SU-DHL-6 (cell line): ENCODE results near the gene FMN1.

Source experiments
- H2AFZ ChIP-seq: fragments of 200-600 bp; sonication (generic); 2 replicates; pipeline ENCODE4 v1.6.1; 2014; ENCODE audit warnings: low read depth, mild to moderate bottlenecking, moderate library complexity, mixed read lengths, antibody characterized with exemption, low read length; ENCODE audit not compliant: severe bottlenecking
- H3F3A ChIP-seq: fragments of 200-600 bp; shearing (Covaris generic); 2 replicates; pipeline ENCODE4 v1.6.0; 2016; ENCODE audit warnings: antibody characterized with exemption, mild to moderate bottlenecking; ENCODE audit not compliant: insufficient read depth
- H3K27ac ChIP-seq: fragments of 200-600 bp; sonication (generic); 2 replicates; pipeline ENCODE4 v1.5.1; 2016; ENCODE audit warnings: low read depth, mild to moderate bottlenecking, low read length, moderate library complexity, mixed read lengths
- H3K27me3 ChIP-seq: fragments of 200-600 bp; sonication (generic), shearing (Covaris generic); 2 replicates; pipeline ENCODE4 v1.6.0; 2014; ENCODE audit warnings: mild to moderate bottlenecking, low read length
- H3K36me3 ChIP-seq: fragments of 200-600 bp; sonication (generic); 2 replicates; pipeline ENCODE4 v1.6.1; 2014; ENCODE audit warnings: mild to moderate bottlenecking, low read length, mixed read lengths
- H3K4me2 ChIP-seq: fragments of 300-600, 200-600 bp; shearing (Covaris generic), sonication (generic); 2 replicates; pipeline ENCODE4 v1.6.0; 2014; ENCODE audit warnings: low read length, low read depth, mild to moderate bottlenecking; ENCODE audit not compliant: poor library complexity, severe bottlenecking
- H3K4me3 ChIP-seq: fragments of 200-600 bp; sonication (generic); 2 replicates; pipeline ENCODE4 v1.5.1; 2014; ENCODE audit warnings: antibody characterized with exemption, low read length, mild to moderate bottlenecking, mixed read lengths; ENCODE audit not compliant: insufficient read depth, poor library complexity, severe bottlenecking
- H3K79me2 ChIP-seq: fragments of 200-600 bp; sonication (generic); 2 replicates; pipeline ENCODE4 v1.6.1; 2014; ENCODE audit warnings: mild to moderate bottlenecking, low read length, moderate library complexity; ENCODE audit not compliant: insufficient read depth
- H3K9ac ChIP-seq: fragments of 200-600 bp; sonication (generic); 2 replicates; pipeline ENCODE4 v1.7.0; 2014; ENCODE audit warnings: mild to moderate bottlenecking, low read length
- H3K9me2 ChIP-seq: fragments of 200-600 bp; sonication (generic); replicated peaks from 2 replicates; pipeline ENCODE4 v1.6.1; 2014; ENCODE audit warnings: low read length; ENCODE audit not compliant: insufficient read depth
- H3K9me3 ChIP-seq: fragments of 200-600 bp; sonication (generic); 2 replicates; pipeline ENCODE4 v1.6.1; 2014; ENCODE audit warnings: low read length, mixed read lengths; ENCODE audit not compliant: insufficient read depth
- H4K20me1 ChIP-seq: fragments of 200-600 bp; sonication (generic); 2 replicates; pipeline ENCODE4 v1.6.1; 2014; ENCODE audit warnings: low read depth, mild to moderate bottlenecking, antibody characterized with exemption, low read length, moderate library complexity, mixed read lengths
- CTCF ChIP-seq: fragments of 200-600 bp; sonication (generic); IDR thresholded peaks from one replicate; pipeline ENCODE4 v1.5.1; 2017; ENCODE audit warnings: antibody characterized with exemption, mild to moderate bottlenecking, low read length, moderate library complexity; ENCODE audit not compliant: insufficient read depth, poor library complexity, severe bottlenecking
- EZH2phosphoT487 ChIP-seq: fragments of 200-600 bp; sonication (generic), shearing (Covaris generic); conservative IDR thresholded peaks from 2 replicates; pipeline ENCODE4 v1.6.1; 2018; ENCODE audit warnings: mild to moderate bottlenecking, antibody characterized with exemption, low read length, moderate library complexity, mixed read lengths

The FMN1 gene

DNA sequence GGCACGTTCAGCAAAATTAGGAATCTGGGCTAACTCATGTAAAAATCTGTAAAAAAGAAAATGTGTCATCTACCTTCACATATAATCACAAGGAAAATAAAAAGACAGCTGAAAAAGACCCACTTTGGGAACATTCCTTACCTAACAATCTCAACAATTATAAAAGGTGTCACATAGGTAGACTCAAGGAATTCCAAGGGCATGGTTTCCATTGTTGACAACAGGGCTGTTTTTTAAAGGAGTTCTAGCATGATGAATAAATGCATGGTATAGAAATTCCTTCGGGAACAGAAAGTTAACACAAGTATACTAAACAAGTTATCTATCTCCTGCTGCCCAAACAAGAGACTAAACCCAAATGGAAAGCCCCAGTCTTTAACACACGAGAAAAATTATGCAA is 292.5 kb downstream of the FMN1 start:
- Histone ChIP-seq H4K20me1 (no peaks in the 10 kb centered on the region), H3K9ac (no peak overlapping the region), H3K4me2 (no peak overlapping the region), H3K9me3 (no peaks in the 10 kb centered on the region), H3K79me2 (no peaks in the 10 kb centered on the region), H3K27me3 (no peaks in the 10 kb centered on the region), H3F3A (no peaks in the 10 kb centered on the region), H3K27ac (no peak overlapping the region), H3K36me3 (no peaks in the 10 kb centered on the region), H3K9me2 (no peaks in the 10 kb centered on the region), H2AFZ (no peak overlapping the region), H3K4me3 (no peak overlapping the region)
- no peak for TF ChIP-seq CTCF
- TF ChIP-seq EZH2phosphoT487 = no peak

DNA sequence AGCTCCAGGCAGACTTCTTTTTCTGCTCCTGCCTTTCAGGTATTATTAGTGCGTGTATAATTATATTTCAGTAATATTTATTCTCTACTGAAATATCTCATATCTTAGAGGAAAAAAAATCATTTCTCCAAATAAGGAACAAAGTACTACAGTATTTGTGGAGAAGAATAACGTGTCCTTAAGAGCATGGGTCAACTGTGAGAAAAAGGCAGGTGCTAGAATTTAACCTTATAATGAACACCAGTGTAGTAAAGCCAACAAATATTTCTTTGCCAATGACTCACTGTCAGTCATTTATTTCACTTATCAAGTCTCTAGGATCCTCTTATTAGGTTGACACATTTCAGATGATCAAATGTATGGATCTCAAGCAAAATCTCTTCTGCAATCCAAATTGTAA is 293.3 kb downstream of the FMN1 start:
- no peak overlapping the region for H3K4me2 ChIP-seq
- no peak overlapping the region for H3K9ac ChIP-seq
- H3K9me2 ChIP-seq = no peaks in the 10 kb centered on the region
- H3K9me3 ChIP-seq = no peaks in the 10 kb centered on the region
- no peaks in the 10 kb centered on the region for H3K27me3 ChIP-seq
- H3K79me2 ChIP-seq = no peaks in the 10 kb centered on the region
- TF ChIP-seq CTCF = no peak
- TF ChIP-seq EZH2phosphoT487 = no peak
- H3F3A ChIP-seq = no peaks in the 10 kb centered on the region
- no peaks in the 10 kb centered on the region for H3K36me3 ChIP-seq
- H2AFZ ChIP-seq = no peak overlapping the region
- no peaks in the 10 kb centered on the region for H4K20me1 ChIP-seq
- no peak overlapping the region for H3K27ac ChIP-seq
- H3K4me3 ChIP-seq = no peak overlapping the region

GRCh38 chr15:32899126-32899596 is 295.4 kb downstream of the FMN1 start:
- Histone ChIP-seq H3K36me3 (no peaks in the 10 kb centered on the region), H3K27me3 (no peaks in the 10 kb centered on the region), H3K27ac (no peak overlapping the region), H3K9ac (no peak overlapping the region), H3K79me2 (no peaks in the 10 kb centered on the region), H3K4me3 (no peak overlapping the region), H4K20me1 (no peaks in the 10 kb centered on the region), H2AFZ (no peak overlapping the region), H3K9me2 (no peaks in the 10 kb centered on the region), H3F3A (no peaks in the 10 kb centered on the region), H3K9me3 (no peaks in the 10 kb centered on the region), H3K4me2 (no peak overlapping the region)
- TF ChIP-seq EZH2phosphoT487 (no peak), CTCF (no peak)
